Measurements from ENCODE around the gene LRP1. TPM values are rescaled to one million over a fixed set of nuclear protein-coding genes. Genes with fewer than 3 reads are reported as not detected.
A peak's percentile ranks its signal among the peaks of the same experiment; 100 is the strongest.

LRP1 gene
- total RNA-seq, 1 donor from 2014 or later, result 253 TPM

DNA sequence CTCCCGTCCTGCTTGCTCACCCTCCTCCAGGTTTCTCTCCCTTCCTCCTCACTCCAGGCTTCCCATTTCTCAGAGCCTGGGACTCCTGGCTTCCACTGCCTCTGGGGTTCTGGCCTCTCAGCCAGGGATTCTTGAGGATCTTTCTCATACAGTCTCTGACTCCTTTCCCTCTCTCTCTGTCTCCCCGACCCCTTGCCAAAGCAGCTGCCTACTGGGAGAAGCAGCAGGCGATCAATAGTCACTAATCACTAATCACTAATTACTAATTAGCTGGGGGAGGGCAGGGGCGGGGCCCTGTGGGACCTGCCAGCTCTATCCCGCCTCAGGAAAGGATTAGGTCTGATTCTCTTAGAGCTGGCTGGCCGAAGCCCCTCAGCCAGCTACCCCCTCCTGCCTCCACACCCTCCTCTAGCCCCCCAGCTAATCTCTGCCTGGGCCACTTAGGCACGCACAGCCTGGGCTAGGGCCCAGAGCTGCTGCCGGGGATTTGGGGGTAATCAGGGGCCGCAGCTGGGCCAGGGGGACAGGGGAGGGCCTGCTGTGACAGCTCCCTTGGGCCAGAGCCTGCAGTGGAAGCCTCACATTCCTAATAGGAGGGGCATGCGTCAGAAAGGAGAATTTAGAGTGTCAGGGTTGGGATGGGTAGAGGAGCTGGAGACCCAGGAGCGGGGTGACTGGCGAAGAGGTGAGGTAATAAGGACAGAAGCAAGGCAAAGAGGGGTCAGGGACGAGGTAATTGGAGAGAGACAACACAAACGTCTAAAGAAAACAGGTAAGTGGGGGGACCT, 91.1 kb downstream of the LRP1 start:
- TF ChIP-seq, protein P1, sequence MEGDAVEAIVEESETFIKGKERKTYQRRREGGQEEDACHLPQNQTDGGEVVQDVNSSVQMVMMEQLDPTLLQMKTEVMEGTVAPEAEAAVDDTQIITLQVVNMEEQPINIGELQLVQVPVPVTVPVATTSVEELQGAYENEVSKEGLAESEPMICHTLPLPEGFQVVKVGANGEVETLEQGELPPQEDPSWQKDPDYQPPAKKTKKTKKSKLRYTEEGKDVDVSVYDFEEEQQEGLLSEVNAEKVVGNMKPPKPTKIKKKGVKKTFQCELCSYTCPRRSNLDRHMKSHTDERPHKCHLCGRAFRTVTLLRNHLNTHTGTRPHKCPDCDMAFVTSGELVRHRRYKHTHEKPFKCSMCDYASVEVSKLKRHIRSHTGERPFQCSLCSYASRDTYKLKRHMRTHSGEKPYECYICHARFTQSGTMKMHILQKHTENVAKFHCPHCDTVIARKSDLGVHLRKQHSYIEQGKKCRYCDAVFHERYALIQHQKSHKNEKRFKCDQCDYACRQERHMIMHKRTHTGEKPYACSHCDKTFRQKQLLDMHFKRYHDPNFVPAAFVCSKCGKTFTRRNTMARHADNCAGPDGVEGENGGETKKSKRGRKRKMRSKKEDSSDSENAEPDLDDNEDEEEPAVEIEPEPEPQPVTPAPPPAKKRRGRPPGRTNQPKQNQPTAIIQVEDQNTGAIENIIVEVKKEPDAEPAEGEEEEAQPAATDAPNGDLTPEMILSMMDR (IDR thresholded peaks at IDR 0.05; ENCODE audit: unreplicated experiment), result no peak
- Mint-ChIP-seq H3K4me3 (peak overlapping the region; percentile 12), H3K27ac (no peak overlapping the region), H3K9me3 (no peaks in the 10 kb centered on the region), H3K36me3 (no peaks in the 10 kb centered on the region), H3K27me3 (ENCODE audit: low read depth) (peaks cover 89% of the 10 kb centered on the region), H3K4me1 (peaks cover 69% of the 10 kb centered on the region)
- DNase-seq (ENCODE audit: low spot score in 2 of 2, unreplicated experiment in 2 of 2), result no peak

DNA sequence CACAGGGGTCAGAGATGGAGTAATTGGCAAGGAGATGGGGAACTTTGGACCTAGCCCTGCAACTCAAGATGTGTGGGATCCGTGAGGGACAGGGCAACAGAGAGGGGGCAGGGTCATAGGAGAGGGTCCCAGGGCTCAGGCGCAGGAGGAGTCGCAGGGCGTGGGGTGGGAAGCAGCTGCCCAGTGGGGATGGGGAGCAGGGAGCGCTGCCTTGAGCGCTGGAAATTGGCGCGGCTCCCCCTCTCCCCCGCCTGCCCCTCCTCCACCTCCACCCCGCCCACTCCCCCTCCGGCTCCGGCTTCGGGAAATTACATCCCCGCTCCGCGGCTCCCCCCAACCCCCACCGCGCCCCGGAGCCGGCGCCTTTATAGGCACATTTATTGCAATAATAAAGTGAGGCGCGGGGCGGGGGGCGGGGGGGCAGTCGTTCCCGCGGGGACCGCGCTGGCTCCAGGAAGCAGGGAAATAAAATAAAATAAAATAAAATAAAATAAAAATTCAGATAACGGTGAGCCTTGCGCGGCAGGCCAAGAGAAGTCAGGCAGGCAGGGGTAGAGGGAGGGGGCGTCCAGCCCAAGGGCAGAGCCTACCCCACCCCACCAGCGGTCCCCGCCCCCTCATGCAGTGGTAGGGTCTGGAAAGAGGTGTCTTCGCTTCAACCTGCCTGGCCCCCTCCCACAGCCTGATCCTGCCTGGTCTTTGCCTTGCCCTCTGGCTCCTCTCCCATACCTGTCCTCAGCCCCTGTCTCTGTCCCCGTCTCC, 91.9 kb downstream of the LRP1 start:
- Mint-ChIP-seq H3K9me3 (no peaks in the 10 kb centered on the region), H3K27me3 (ENCODE audit: low read depth) (peaks cover 88% of the 10 kb centered on the region), H3K4me1 (peaks cover 64% of the 10 kb centered on the region), H3K27ac (no peak overlapping the region), H3K36me3 (no peaks in the 10 kb centered on the region), H3K4me3 (peak overlapping the region; percentile 12)
- TF ChIP-seq, protein P1 (IDR thresholded peaks at IDR 0.05; ENCODE audit: unreplicated experiment), result no peak
- DNase-seq (ENCODE audit: low spot score in 2 of 2, unreplicated experiment in 2 of 2), result no peak

DNA sequence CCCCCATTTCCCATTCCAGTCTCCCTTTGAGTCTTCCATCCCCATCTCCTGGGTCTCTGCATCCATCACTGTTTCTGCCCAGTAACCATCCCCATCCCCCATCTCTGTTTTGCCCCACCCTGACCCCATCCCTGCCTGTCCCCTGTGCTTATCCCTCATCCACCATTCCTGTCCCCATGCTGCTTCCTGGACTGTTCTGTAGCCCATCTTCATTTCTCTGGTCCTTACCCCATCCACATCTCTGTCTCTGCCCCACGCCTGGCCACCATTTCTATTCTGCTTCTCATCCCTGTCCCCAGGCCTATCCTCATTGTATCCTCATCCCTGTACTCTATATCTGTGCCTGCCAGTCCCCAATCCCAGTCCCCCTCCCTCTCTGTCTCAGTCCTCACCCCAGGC, 92.5 kb downstream of the LRP1 start:
- H3K4me3 Mint-ChIP-seq, result no peak overlapping the region
- no peak overlapping the region for H3K27ac Mint-ChIP-seq
- DNase-seq (ENCODE audit: low spot score in 2 of 2, unreplicated experiment in 2 of 2), result no peak
- no peaks in the 10 kb centered on the region for H3K9me3 Mint-ChIP-seq
- H3K27me3 Mint-ChIP-seq (ENCODE audit: low read depth), result peaks cover 87% of the 10 kb centered on the region
- H3K36me3 Mint-ChIP-seq, result no peaks in the 10 kb centered on the region
- TF ChIP-seq, protein P1 (IDR thresholded peaks at IDR 0.05; ENCODE audit: unreplicated experiment), result no peak
- H3K4me1 Mint-ChIP-seq, result peaks cover 62% of the 10 kb centered on the region

DNA sequence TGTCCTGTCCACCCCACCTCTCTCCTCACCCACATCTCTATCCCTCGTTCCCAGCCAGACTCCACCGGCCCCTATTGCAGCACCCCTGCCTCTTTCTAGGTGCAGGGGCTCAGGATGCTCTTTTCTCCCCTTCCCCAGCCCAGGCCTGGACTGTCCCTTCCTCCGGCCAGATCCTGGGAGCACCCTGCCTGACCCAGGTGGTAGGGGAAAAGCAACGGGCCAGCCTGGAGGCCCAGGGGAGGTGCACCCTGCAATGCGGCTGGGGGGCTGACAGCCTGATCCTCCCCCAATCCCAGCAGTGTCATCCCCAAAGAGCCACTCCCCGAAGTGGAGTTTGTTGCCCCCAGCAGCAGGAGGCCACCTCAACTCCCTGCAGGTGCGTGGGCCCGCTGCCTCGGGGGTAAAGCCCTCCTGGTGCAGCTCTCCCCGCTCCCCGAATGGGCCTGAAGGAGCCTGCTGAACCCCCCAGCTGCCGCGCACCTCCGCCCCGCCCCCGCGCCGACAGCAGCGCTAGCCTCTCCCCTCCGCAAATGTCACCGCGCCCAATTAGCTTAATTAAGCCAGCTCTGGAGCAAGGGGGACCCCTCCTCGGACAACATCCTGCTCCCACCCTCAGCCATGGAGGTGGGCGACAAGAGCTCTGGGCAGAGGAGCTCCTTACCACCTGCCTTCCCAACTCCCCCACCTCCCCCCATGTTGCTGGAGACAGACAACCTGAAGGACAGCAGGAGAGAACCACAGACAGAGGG, 93.1 kb downstream of the LRP1 start:
- TF ChIP-seq, protein P1 (IDR thresholded peaks at IDR 0.05; ENCODE audit: unreplicated experiment), result no peak
- no peaks in the 10 kb centered on the region for H3K9me3 Mint-ChIP-seq
- no peaks in the 10 kb centered on the region for H3K36me3 Mint-ChIP-seq
- no peak overlapping the region for H3K27ac Mint-ChIP-seq
- H3K4me1 Mint-ChIP-seq, result peaks cover 62% of the 10 kb centered on the region
- peaks cover 88% of the 10 kb centered on the region for H3K27me3 Mint-ChIP-seq (ENCODE audit: low read depth)
- no peak for DNase-seq (ENCODE audit: low spot score in 2 of 2, unreplicated experiment in 2 of 2)
- no peak overlapping the region for H3K4me3 Mint-ChIP-seq

DNA sequence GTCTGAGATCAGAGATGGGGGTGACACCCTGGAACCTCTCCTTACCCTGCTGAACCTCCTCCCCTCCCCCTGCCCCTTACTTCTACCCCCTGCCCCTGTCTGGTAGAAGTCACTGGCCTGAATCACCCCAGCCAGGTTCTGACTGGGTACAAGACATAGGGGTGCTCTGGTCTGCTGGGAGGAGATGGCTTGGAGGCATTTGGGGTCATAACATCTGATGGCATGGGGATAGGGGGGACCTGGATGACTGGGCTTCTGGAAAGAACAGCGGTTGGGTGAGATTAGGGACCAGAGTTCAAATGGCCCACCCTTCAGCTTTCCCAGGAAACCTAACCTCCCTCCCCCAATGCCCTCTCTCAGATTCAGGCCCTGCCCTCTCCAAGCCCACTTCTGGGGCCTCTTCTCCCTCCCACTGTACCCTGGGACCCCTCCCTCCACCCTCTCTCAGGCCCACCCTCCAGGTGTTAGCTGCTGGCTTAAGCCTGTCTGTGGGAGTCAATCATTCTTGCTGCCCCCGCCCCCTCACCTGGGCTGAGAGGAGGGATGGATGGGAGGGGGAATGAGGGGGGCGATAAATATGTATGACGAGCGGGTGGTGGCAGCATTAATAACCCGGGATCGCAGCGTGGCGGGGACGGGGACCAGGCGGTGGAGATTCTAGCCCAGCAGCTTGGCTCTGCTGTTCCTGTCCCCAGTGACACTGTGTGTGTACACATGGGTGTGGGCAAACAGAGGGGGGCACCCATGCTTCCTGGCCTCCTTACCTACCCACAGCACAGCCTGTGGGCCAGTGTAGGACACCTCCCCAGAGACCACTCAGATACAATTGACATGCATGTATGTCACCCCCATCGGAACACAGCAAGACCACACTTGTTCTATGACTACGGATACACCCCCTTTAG, 94.3 kb downstream of the LRP1 start:
- Mint-ChIP-seq H3K36me3 (no peaks in the 10 kb centered on the region), H3K27ac (no peak overlapping the region), H3K9me3 (no peaks in the 10 kb centered on the region), H3K27me3 (ENCODE audit: low read depth) (peaks cover 92% of the 10 kb centered on the region), H3K4me3 (no peak overlapping the region), H3K4me1 (peaks cover 65% of the 10 kb centered on the region)
- TF ChIP-seq, protein P1 (IDR thresholded peaks at IDR 0.05; ENCODE audit: unreplicated experiment), result no peak
- DNase-seq (ENCODE audit: low spot score in 2 of 2, unreplicated experiment in 2 of 2), result no peak
